Lower lobe of right lung (tissue), 2 donors: Measurements from ENCODE around the gene PTH2. TPM values are rescaled to one million over a fixed set of nuclear protein-coding genes. Genes with fewer than 3 reads are reported as not detected.
"Not testable (repeated sequence)": the region's sequence is repeated elsewhere in the genome, so short reads cannot be mapped to it uniquely, and the experiment has no call there.

Source experiments
- ATAC-seq, 2 donors: fragments of 200-7000 bp; cut with Tn5 transposase; one replicate each; pipeline ENCODE4 v1.9.1; 2020 to 2022; ENCODE audit warnings: mild to moderate bottlenecking in 2 of 2, moderate library complexity in 2 of 2
- DNase-seq: peaks from one replicate; pipeline ENCODE4 v3.0.0-alpha.2; 2020
- H3K27ac ChIP-seq: fragments of 200-600 bp; one replicate; pipeline ENCODE4 v1.8.0; 2022
- H3K27me3 ChIP-seq: fragments of 200-600 bp; one replicate; pipeline ENCODE4 v1.8.0; 2022; ENCODE audit warnings: low read depth
- H3K36me3 ChIP-seq: fragments of 200-600 bp; one replicate; pipeline ENCODE4 v1.8.0; 2022; ENCODE audit warnings: mild to moderate bottlenecking
- H3K4me1 ChIP-seq: fragments of 200-600 bp; one replicate; pipeline ENCODE4 v1.8.0; 2022
- H3K4me3 ChIP-seq: fragments of 200-600 bp; one replicate; pipeline ENCODE4 v1.8.0; 2022; ENCODE audit warnings: mild to moderate bottlenecking
- H3K9me3 ChIP-seq: fragments of 200-600 bp; one replicate; pipeline ENCODE4 v1.8.0; 2022
- CTCF ChIP-seq: fragments of 200-600 bp; IDR thresholded peaks from one replicate; pipeline ENCODE4 v1.8.0; 2022; ENCODE audit warnings: antibody characterized with exemption, mild to moderate bottlenecking
- intact Hi-C: fragments of 100-400 bp; cut with DNase I; formaldehyde crosslinking; loops from one replicate; pipeline ENCODE4 v1.11.0; 2022
- total RNA-seq: library from RNA; stranded (reverse); fragmentation: NEBNext Ultra II Directional; extraction: Animal tissue kit (Norgen Biotek cat#: 25700); gene quantifications from one replicate; pipeline ENCODE4 v1.2.1, GENCODE V29; 2021
- donor health status: DM: no; HTN: yes; CAD: no; lungs with severe emphysema.

PTH2 gene
- total RNA-seq, 1 donor from 2014 or later, result not detected

GRCh38 chr19:49383599-49383998 is 39.6 kb downstream of the PTH2 start:
- no peaks in the 10 kb centered on the region for H3K27me3 ChIP-seq
- H3K27ac ChIP-seq, result no peak overlapping the region
- intact Hi-C loops, result no loop called here
- no peak overlapping the region for H3K4me3 ChIP-seq
- ATAC-seq, result no peak
- no peaks in the 10 kb centered on the region for H3K36me3 ChIP-seq
- peaks cover 12% of the 10 kb centered on the region for H3K9me3 ChIP-seq
- no peak for TF ChIP-seq CTCF
- no peaks in the 10 kb centered on the region for H3K4me1 ChIP-seq
- no peak for DNase-seq

GRCh38 chr19:49382639-49383038 is 40.6 kb downstream of the PTH2 start:
- ATAC-seq (no peak), DNase-seq (no peak)
- intact Hi-C loops, result no loop called here
- TF ChIP-seq CTCF, result no peak
- no peak overlapping the region for H3K27ac ChIP-seq
- H3K4me3 ChIP-seq, result no peak overlapping the region
- peaks cover 12% of the 10 kb centered on the region for H3K9me3 ChIP-seq
- H3K27me3 ChIP-seq, result no peaks in the 10 kb centered on the region
- no peaks in the 10 kb centered on the region for H3K4me1 ChIP-seq
- H3K36me3 ChIP-seq, result no peaks in the 10 kb centered on the region

- DNase-seq (no peak), ATAC-seq (no peak)
- H3K9me3 ChIP-seq, result peaks cover 12% of the 10 kb centered on the region
- H3K27me3 ChIP-seq, result no peaks in the 10 kb centered on the region
- no peaks in the 10 kb centered on the region for H3K36me3 ChIP-seq
- intact Hi-C loops, result no loop called here
- no peak for TF ChIP-seq CTCF
- H3K4me1 ChIP-seq, result no peaks in the 10 kb centered on the region
- no peak overlapping the region for H3K27ac ChIP-seq
- no peak overlapping the region for H3K4me3 ChIP-seq
Observed at GRCh38 chr19:49380391-49380790, 42.9 kb downstream of the PTH2 start.

- H3K36me3 ChIP-seq, result no peaks in the 10 kb centered on the region
- no peaks in the 10 kb centered on the region for H3K4me1 ChIP-seq
- H3K27ac ChIP-seq, result no peak overlapping the region
- no peak for TF ChIP-seq CTCF
- DNase-seq, result no peak
- peaks cover 12% of the 10 kb centered on the region for H3K9me3 ChIP-seq
- intact Hi-C loops, result no loop called here
- H3K27me3 ChIP-seq, result no peaks in the 10 kb centered on the region
- no peak for ATAC-seq
- no peak overlapping the region for H3K4me3 ChIP-seq
Observed at GRCh38 chr19:49378512-49378911, 44.7 kb downstream of the PTH2 start.

- ATAC-seq, result peak in 1 of 2 donors; percentile 21
- no peak for DNase-seq
- Histone ChIP-seq H3K4me3 (no peak overlapping the region), H3K9me3 (peaks cover under 1% of the 10 kb centered on the region), H3K27ac (no peak overlapping the region), H3K27me3 (no peaks in the 10 kb centered on the region), H3K4me1 (no peaks in the 10 kb centered on the region), H3K36me3 (no peaks in the 10 kb centered on the region)
- intact Hi-C loops, result no loop called here
- TF ChIP-seq CTCF, result no peak
Observed at GRCh38 chr19:49374665-49375434, 48.4 kb downstream of the PTH2 start.

- H3K9me3 ChIP-seq, result peaks cover 14% of the 10 kb centered on the region
- ATAC-seq, H3K36me3 ChIP-seq, intact Hi-C loops, H3K27me3 ChIP-seq, DNase-seq, H3K4me3 ChIP-seq, H3K27ac ChIP-seq, H3K4me1 ChIP-seq: not testable (repeated sequence)
Observed at GRCh38 chr19:49373174-49373573, 50.1 kb downstream of the PTH2 start.
